ENCODE results near the gene FOXP3. TPM values are rescaled to one million over a fixed set of nuclear protein-coding genes. Genes with fewer than 3 reads are reported as not detected.
A peak's percentile ranks its signal among the peaks of the same experiment; 100 is the strongest.

FOXP3 gene
- total and polyA plus RNA-seq, 2 experiments from 2014 or later, result 0.03 TPM; not detected in 1

DNA sequence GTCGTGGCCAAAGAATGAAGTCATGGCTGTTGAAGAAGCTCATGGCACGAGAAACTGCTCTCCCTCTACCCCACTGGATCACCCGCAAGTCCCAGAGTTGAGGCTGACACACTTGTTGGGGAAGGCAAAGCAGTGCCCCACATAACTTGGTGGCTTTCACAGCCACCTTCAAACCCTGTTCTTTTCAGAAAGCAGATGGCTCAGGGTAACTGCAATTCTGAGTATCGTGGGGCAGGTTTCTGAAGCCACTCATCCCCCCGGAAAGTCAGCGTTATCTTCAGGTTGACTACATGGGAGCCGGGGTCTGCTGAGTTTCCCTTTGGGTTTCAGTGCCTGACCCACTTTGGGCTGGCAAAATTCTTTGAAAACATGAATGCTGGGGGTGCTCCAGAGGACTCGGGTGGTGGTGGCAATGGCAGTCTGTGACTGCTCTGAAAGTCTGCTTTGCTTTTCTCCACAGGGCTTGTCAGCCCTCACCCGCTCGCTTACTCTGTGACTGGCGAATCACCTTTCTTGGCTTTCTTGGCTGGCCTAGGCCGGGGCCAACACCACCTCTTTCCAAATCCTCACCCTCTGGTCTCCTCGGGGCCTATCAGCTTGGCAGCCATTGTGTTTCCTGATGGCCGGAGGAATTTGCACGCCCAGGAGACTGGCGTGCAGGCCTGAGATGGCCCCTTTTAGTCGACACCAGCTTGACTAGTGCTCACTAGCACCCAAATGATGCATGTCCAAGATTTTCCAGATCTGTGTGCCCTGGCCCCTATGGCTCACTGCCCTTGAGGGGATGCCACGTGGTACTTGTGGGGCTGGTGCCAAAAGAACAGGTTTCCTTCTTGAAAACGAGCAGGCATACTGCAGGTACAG lies 12.4 kb upstream of the FOXP3 start:
- no peak overlapping the region for H3K4me3 ChIP-seq
- no peak overlapping the region for H2AFZ ChIP-seq
- no peaks in the 10 kb centered on the region for H3K36me3 ChIP-seq (replicated peaks; ENCODE audit: insufficient read depth, low read depth)
- no peaks in the 10 kb centered on the region for H3K4me1 ChIP-seq (ENCODE audit: insufficient read depth)
- H3K9me2 ChIP-seq (replicated peaks; ENCODE audit: insufficient read depth), result no peaks in the 10 kb centered on the region
- no peaks in the 10 kb centered on the region for H3K27me3 ChIP-seq
- H4K20me1 ChIP-seq (ENCODE audit: insufficient read depth, poor library complexity, severe bottlenecking), result no peaks in the 10 kb centered on the region
- 76% methylated on average over 19 of the region's 19 CpGs for WGBS (ENCODE audit: low lambda C conversion rate, missing lambda C conversion rate)
- no peak for DNase-seq (ENCODE audit: low spot score)
- H3K27ac ChIP-seq, result no peak overlapping the region
- peaks cover 13% of the 10 kb centered on the region for H3K79me2 ChIP-seq
- no peak overlapping the region for H3K4me2 ChIP-seq
- TF ChIP-seq CTCF (IDR thresholded peaks at IDR 0.05; ENCODE audit: poor library complexity) (no peak), EZH2 (IDR thresholded peaks at IDR 0.05; ENCODE audit: borderline replicate concordance) (no peak), EZH2phosphoT487 (IDR thresholded peaks at IDR 0.05; ENCODE audit: low read depth, severe bottlenecking, unreplicated experiment) (no peak)
- H3K9me3 ChIP-seq (ENCODE audit: low read depth), result no peaks in the 10 kb centered on the region

GRCh38 chrX:49276207-49276606 lies 11.7 kb upstream of the FOXP3 start:
- Histone ChIP-seq H3K4me1 (ENCODE audit: insufficient read depth) (peaks cover 3% of the 10 kb centered on the region), H3K27ac (no peak overlapping the region), H3K4me2 (no peak overlapping the region), H3K9me2 (replicated peaks; ENCODE audit: insufficient read depth) (no peaks in the 10 kb centered on the region), H3K4me3 (no peak overlapping the region), H3K9me3 (ENCODE audit: low read depth) (no peaks in the 10 kb centered on the region), H2AFZ (no peak overlapping the region), H3K79me2 (peaks cover 20% of the 10 kb centered on the region), H3K36me3 (replicated peaks; ENCODE audit: insufficient read depth, low read depth) (no peaks in the 10 kb centered on the region), H3K27me3 (no peaks in the 10 kb centered on the region), H4K20me1 (ENCODE audit: insufficient read depth, poor library complexity, severe bottlenecking) (no peaks in the 10 kb centered on the region)
- no peak for DNase-seq (ENCODE audit: low spot score)
- 81% methylated on average over 1 of the region's 1 CpG for WGBS (ENCODE audit: low lambda C conversion rate, missing lambda C conversion rate)
- TF ChIP-seq EZH2phosphoT487 (IDR thresholded peaks at IDR 0.05; ENCODE audit: low read depth, severe bottlenecking, unreplicated experiment) (no peak), CTCF (IDR thresholded peaks at IDR 0.05; ENCODE audit: poor library complexity) (no peak), EZH2 (IDR thresholded peaks at IDR 0.05; ENCODE audit: borderline replicate concordance) (no peak)

- Histone ChIP-seq H3K27ac (no peak overlapping the region), H4K20me1 (ENCODE audit: insufficient read depth, poor library complexity, severe bottlenecking) (no peaks in the 10 kb centered on the region), H2AFZ (no peak overlapping the region), H3K79me2 (peaks cover 33% of the 10 kb centered on the region), H3K27me3 (no peaks in the 10 kb centered on the region), H3K4me3 (no peak overlapping the region), H3K4me1 (ENCODE audit: insufficient read depth) (peaks cover 6% of the 10 kb centered on the region), H3K9me2 (replicated peaks; ENCODE audit: insufficient read depth) (no peaks in the 10 kb centered on the region), H3K9me3 (ENCODE audit: low read depth) (no peaks in the 10 kb centered on the region), H3K4me2 (peak overlapping the region; percentile 88), H3K36me3 (replicated peaks; ENCODE audit: insufficient read depth, low read depth) (no peaks in the 10 kb centered on the region)
- 88% methylated on average over 8 of the region's 8 CpGs for WGBS (ENCODE audit: low lambda C conversion rate, missing lambda C conversion rate)
- no peak for TF ChIP-seq EZH2phosphoT487 (IDR thresholded peaks at IDR 0.05; ENCODE audit: low read depth, severe bottlenecking, unreplicated experiment)
- TF ChIP-seq EZH2 (IDR thresholded peaks at IDR 0.05; ENCODE audit: borderline replicate concordance), result no peak
- no peak for TF ChIP-seq CTCF (IDR thresholded peaks at IDR 0.05; ENCODE audit: poor library complexity)
- DNase-seq (ENCODE audit: low spot score), result no peak
Measured at GRCh38 chrX:49273181-49273727, 8.7 kb upstream of the FOXP3 start.

Measured in hepatocyte (in vitro differentiated cells).